H9 (cell line): ENCODE results near the gene FBXL5. TPM values are rescaled to one million over a fixed set of nuclear protein-coding genes. Genes with fewer than 3 reads are reported as not detected.

ENCODE experiments used
- DNase-seq: peaks from one replicate; pipeline ENCODE4 v3.0.0-alpha.2; 2017
- H2AFZ ChIP-seq: one replicate; pipeline ENCODE4 v1.6.1; 2013; ENCODE audit warnings: mild to moderate bottlenecking, low read length, control low read depth, moderate library complexity
- H2AK5ac ChIP-seq: 2 replicates; pipeline ENCODE4 v1.6.1; 2013; ENCODE audit warnings: low read length, control low read depth, mixed read lengths; ENCODE audit not compliant: insufficient read length
- H2BK120ac ChIP-seq: one replicate; pipeline ENCODE4 v1.6.1; 2013; ENCODE audit warnings: low read depth, mild to moderate bottlenecking, low read length, control low read depth, inconsistent platforms; ENCODE audit not compliant: poor library complexity, severe bottlenecking
- H2BK12ac ChIP-seq: 2 replicates; pipeline ENCODE4 v1.6.1; 2013; ENCODE audit warnings: low read length, control low read depth, mixed read lengths, low read depth; ENCODE audit not compliant: insufficient read length
- H2BK15ac ChIP-seq: 2 replicates; pipeline ENCODE4 v1.6.1; 2013; ENCODE audit warnings: low read depth, low read length, control low read depth
- H2BK20ac ChIP-seq: one replicate; pipeline ENCODE4 v1.6.1; 2013; ENCODE audit warnings: low read depth, mild to moderate bottlenecking, low read length, control low read depth, inconsistent platforms; ENCODE audit not compliant: poor library complexity, severe bottlenecking
- H2BK5ac ChIP-seq: 2 replicates; pipeline ENCODE4 v1.6.1; 2013; ENCODE audit warnings: low read length, control low read depth, mixed read lengths; ENCODE audit not compliant: insufficient read length
- H3K14ac ChIP-seq: 2 replicates; pipeline ENCODE4 v1.6.1; 2013; ENCODE audit warnings: low read length, control low read depth; ENCODE audit not compliant: insufficient read depth
- H3K18ac ChIP-seq: 2 replicates; pipeline ENCODE4 v1.6.1; 2013; ENCODE audit warnings: low read depth, mild to moderate bottlenecking, mixed read lengths, low read length, control low read depth; ENCODE audit not compliant: insufficient read length
- H3K23ac ChIP-seq: 2 replicates; pipeline ENCODE4 v1.6.1; 2013; ENCODE audit warnings: low read length, control low read depth, mixed read lengths, low read depth; ENCODE audit not compliant: insufficient read length
- H3K23me2 ChIP-seq: 2 replicates; pipeline ENCODE4 v1.6.1; 2013; ENCODE audit warnings: low read depth, mild to moderate bottlenecking, mixed read lengths, low read length, control low read depth; ENCODE audit not compliant: insufficient read length, poor library complexity, severe bottlenecking
- H3K27ac ChIP-seq: 2 replicates; pipeline ENCODE4 v1.5.1; 2013; ENCODE audit warnings: low read length, control low read depth, mixed read lengths, low read depth; ENCODE audit not compliant: insufficient read length
- H3K27me3 ChIP-seq: 2 replicates; pipeline ENCODE4 v1.6.1; 2013; ENCODE audit warnings: low read length, control low read depth, inconsistent platforms; ENCODE audit not compliant: insufficient read depth
- H3K4ac ChIP-seq: 2 replicates; pipeline ENCODE4 v1.6.1; 2013; ENCODE audit warnings: low read depth, mild to moderate bottlenecking, control low read depth, inconsistent platforms, low read length, moderate library complexity
- H3K4me1 ChIP-seq: 2 replicates; pipeline ENCODE4 v1.6.1; 2013; ENCODE audit warnings: low read length, control low read depth, inconsistent platforms; ENCODE audit not compliant: insufficient read depth
- H3K4me2 ChIP-seq: 2 replicates; pipeline ENCODE4 v1.6.1; 2013; ENCODE audit warnings: low read length, control low read depth, mixed read lengths; ENCODE audit not compliant: insufficient read length, insufficient read depth
- H3K56ac ChIP-seq: 2 replicates; pipeline ENCODE4 v1.6.1; 2013; ENCODE audit warnings: low read depth, mild to moderate bottlenecking, mixed read lengths, low read length, control low read depth; ENCODE audit not compliant: insufficient read length
- H3K79me1 ChIP-seq: 2 replicates; pipeline ENCODE4 v1.6.1; 2013; ENCODE audit warnings: low read depth, mild to moderate bottlenecking, moderate library complexity, low read length, control low read depth, inconsistent platforms; ENCODE audit not compliant: insufficient read depth, poor library complexity, severe bottlenecking
- H3K79me2 ChIP-seq: 2 replicates; pipeline ENCODE4 v1.6.1; 2013; ENCODE audit warnings: low read length, control low read depth, inconsistent platforms; ENCODE audit not compliant: insufficient read depth
- H3K9ac ChIP-seq: 2 replicates; pipeline ENCODE4 v1.6.1; 2013; ENCODE audit warnings: low read length, control low read depth, mixed read lengths; ENCODE audit not compliant: insufficient read length; ENCODE audit errors: extremely low read depth
- H3K9me3 ChIP-seq: one replicate; pipeline ENCODE4 v1.6.1; 2013; ENCODE audit warnings: low read depth, low read length, inconsistent platforms; ENCODE audit not compliant: control insufficient read depth
- H3T11ph ChIP-seq: one replicate; pipeline ENCODE4 v1.6.1; 2013; ENCODE audit warnings: mild to moderate bottlenecking, low read length, control low read depth, inconsistent platforms
- H4K20me1 ChIP-seq: one replicate; pipeline ENCODE4 v1.6.1; 2013; ENCODE audit not compliant: control insufficient read depth, insufficient read length, insufficient read depth
- H4K5ac ChIP-seq: 2 replicates; pipeline ENCODE4 v1.6.1; 2013; ENCODE audit warnings: low read depth, mild to moderate bottlenecking, mixed read lengths, low read length, control low read depth; ENCODE audit not compliant: insufficient read length
- H4K8ac ChIP-seq: replicated peaks from 2 replicates; pipeline ENCODE4 v1.6.1; 2013; ENCODE audit warnings: low read length, control low read depth, mixed read lengths, low read depth; ENCODE audit not compliant: insufficient read length
- H4K91ac ChIP-seq: 2 replicates; pipeline ENCODE4 v1.6.1; 2013; ENCODE audit warnings: low read depth, mild to moderate bottlenecking, moderate library complexity, mixed read lengths, low read length, control low read depth; ENCODE audit not compliant: insufficient read length
- H3K27ac Mint-ChIP-seq, 3 experiments: 2 replicates in 2 of 3; 3 replicates in 1 of 3; pipeline ENCODE4 v1.8.0; 2020 to 2021; ENCODE audit warnings: mixed read lengths in 3 of 3, mild to moderate bottlenecking in 1 of 3, moderate library complexity in 1 of 3
- H3K27me3 Mint-ChIP-seq: 2 replicates; pipeline ENCODE4 v1.8.0; 2021; ENCODE audit warnings: low read depth, mild to moderate bottlenecking, moderate library complexity, mixed read lengths
- H3K36me3 Mint-ChIP-seq, 3 experiments: 2 replicates in 2 of 3; 3 replicates in 1 of 3; pipeline ENCODE4 v1.8.0; 2020 to 2021; ENCODE audit warnings: low read depth in 3 of 3, mixed read lengths in 3 of 3; ENCODE audit not compliant: insufficient read depth in 1 of 3
- H3K4me1 Mint-ChIP-seq, 2 experiments: 2 replicates each; pipeline ENCODE4 v1.8.0; 2020; ENCODE audit warnings: mixed read lengths in 2 of 2
- H3K4me3 Mint-ChIP-seq, 2 experiments: 2 replicates in 1 of 2; 3 replicates in 1 of 2; pipeline ENCODE4 v1.8.0; 2020 to 2021; ENCODE audit warnings: mild to moderate bottlenecking in 2 of 2, mixed read lengths in 2 of 2, moderate library complexity in 1 of 2
- H3K9me3 Mint-ChIP-seq, 2 experiments: 2 replicates in 1 of 2; 3 replicates in 1 of 2; pipeline ENCODE4 v1.8.0; 2020; ENCODE audit warnings: mild to moderate bottlenecking in 2 of 2, mixed read lengths in 2 of 2, moderate library complexity in 1 of 2
- CTCF ChIP-seq: fragments of 200-600 bp; sonication (generic); conservative IDR thresholded peaks from 3 replicates; pipeline ENCODE4 v1.8.0; 2021; ENCODE audit warnings: antibody characterized with exemption, mild to moderate bottlenecking
- WGBS: extraction: QIAGEN DNeasy Blood & Tissue Kit; methylation state at CpG from one replicate; pipeline ENCODE4 v1.1.7; 2013; ENCODE audit warnings: missing lambda C conversion rate, low lambda C conversion rate, mixed read lengths; ENCODE audit not compliant: insufficient read length; ENCODE audit errors: extremely low coverage; 5-methylcytosine and 5-hydroxymethylcytosine counted together
- total RNA-seq: library from RNA; stranded (reverse); gene quantifications from 2 replicates; pipeline ENCODE4 v1.2.1, GENCODE V29; 2021

The FBXL5 gene
- total RNA-seq, 1 experiment from 2014 or later: 57.6 TPM

GRCh38 chr4:15600176-15600575 lies 55.0 kb downstream of the FBXL5 start:
- no peaks in the 10 kb centered on the region for H3K27me3 ChIP-seq
- no peak overlapping the region for H3K56ac ChIP-seq
- H3K23ac ChIP-seq: no peak overlapping the region
- H2BK120ac ChIP-seq: no peak overlapping the region
- no peak for DNase-seq
- H3K4me2 ChIP-seq: no peak overlapping the region
- H4K91ac ChIP-seq: no peak overlapping the region
- H3K18ac ChIP-seq: no peak overlapping the region
- H4K5ac ChIP-seq: no peak overlapping the region
- H2BK15ac ChIP-seq: no peak overlapping the region
- H2BK5ac ChIP-seq: no peak overlapping the region
- H3K4me1 ChIP-seq: no peaks in the 10 kb centered on the region
- no peaks in the 10 kb centered on the region for H3K79me2 ChIP-seq
- WGBS: no CpG with 5 or more reads among the region's 3 CpGs
- H2BK12ac ChIP-seq: no peak overlapping the region
- no peak overlapping the region for H3K9ac ChIP-seq
- Mint-ChIP-seq H3K9me3 (no peaks in the 10 kb centered on the region; a peak in 2 of 5 replicates), H3K27me3 (no peaks in the 10 kb centered on the region), H3K4me1 (peaks cover 6 to 9% of the 10 kb centered on the region in 2 experiments), H3K36me3 (peaks cover 23 to 34% (median 26%) of the 10 kb centered on the region in 3 experiments), H3K27ac (no peak overlapping the region), H3K4me3 (no peak overlapping the region)
- H3K9me3 ChIP-seq: no peaks in the 10 kb centered on the region
- H3K4ac ChIP-seq: no peak overlapping the region
- H3T11ph ChIP-seq: no peak overlapping the region
- H3K14ac ChIP-seq: no peak overlapping the region
- no peaks in the 10 kb centered on the region for H3K23me2 ChIP-seq
- H4K8ac ChIP-seq: no peak overlapping the region
- H3K79me1 ChIP-seq: no peaks in the 10 kb centered on the region
- no peak overlapping the region for H2AFZ ChIP-seq
- no peak overlapping the region for H3K27ac ChIP-seq
- no peak overlapping the region for H2AK5ac ChIP-seq
- no peaks in the 10 kb centered on the region for H4K20me1 ChIP-seq
- no peak overlapping the region for H2BK20ac ChIP-seq
- no peak for TF ChIP-seq CTCF
